ENCODE results near the gene COL7A1. TPM values are rescaled to one million over a fixed set of nuclear protein-coding genes. Genes with fewer than 3 reads are reported as not detected.

The COL7A1 gene
- 32.6 and 40.7 TPM in 2 replicates for total RNA-seq

DNA sequence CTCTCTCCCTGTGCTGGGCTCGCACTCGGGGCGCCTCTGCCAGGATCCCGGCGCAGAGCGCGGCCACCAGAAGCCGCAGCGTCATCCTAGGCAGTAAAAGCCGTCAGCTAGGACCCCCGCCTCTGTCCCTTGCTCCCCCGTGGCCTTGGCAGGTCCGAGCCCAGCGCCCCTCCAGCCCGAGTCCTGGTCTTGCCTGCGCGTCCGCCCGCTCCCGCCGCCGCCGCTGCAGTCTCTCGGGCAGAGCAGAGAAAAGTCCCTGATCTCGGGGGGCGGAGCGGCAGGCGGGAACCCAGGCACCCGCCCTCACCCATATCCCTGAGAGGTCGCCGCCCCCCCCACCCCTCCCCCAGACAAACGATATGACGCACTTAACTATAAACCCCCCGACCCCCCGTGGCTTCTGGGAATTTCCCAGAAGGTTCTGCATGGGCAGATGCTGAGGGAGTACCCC, at the start of gene COL7A1:
TSS of gene COL7A1 (minus strand) at position 255 of the 451 bp plus-strand sequence. CDS start at position 85, 170 bp downstream.

DNA sequence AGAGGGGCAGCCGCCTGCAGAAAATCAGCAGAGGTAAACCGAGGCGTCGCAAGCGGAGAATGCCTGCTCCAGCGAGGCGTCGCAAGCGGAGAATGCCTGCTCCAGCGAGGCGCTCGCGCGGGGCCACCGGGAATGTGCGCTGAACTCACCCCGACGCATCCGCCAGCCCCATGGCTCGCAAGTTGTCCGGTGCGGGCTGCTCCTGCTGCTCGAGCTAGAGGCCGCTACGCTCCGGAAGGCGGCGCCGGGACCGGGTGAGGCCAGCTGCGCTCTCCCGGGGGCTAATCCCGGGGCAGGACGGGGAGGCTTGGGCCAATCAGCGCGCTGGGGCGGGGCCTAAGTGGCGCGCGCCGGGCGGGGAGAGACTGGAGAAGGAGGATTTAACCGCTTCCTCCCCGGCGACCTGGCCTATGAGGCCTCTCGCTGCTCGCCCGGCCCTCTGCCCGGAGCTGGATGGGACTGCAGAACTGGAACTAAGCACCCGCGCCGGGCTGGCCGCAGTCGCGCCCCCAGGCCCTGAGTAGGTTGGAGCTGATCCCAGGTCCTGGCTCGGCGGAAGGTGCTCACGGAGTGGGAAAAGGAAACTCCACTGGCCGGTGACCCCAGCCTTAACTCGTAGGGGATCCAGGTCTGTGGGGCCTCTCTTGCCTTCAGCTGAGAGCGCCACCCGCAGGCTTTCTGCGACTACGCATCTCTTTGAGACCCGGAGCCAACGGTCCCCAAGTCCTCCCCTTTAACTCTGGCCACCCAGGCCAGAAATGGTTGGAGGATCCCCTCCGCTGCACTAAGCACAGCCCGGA, 40.3 kb upstream of the COL7A1 start, which contains the start of gene SLC26A6:
TSS of gene SLC26A6 (minus strand) at position 240 of the 800 bp plus-strand sequence. CDS start at position 172, 68 bp downstream.

DNA sequence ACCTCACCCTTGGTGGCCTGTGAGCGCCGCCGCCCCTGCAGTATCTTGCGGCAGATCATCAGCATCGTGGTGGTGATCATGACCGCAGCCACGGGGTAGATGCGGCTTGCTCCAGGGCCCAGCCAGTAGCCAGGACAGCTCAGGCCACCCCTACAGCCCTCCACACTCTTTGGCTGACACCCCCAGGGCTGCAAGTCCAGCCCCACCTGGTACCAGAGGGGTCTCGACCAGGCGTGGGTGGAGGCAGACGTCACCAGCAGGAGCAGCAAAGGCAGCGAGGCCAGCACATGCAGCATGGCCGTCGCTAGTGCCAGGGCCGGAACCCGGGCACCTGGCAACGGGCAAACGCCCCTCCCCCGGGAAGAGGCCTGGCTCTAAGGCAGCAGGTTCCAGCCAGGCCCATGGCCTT, 26.3 kb upstream of the COL7A1 start, which contains the start of gene TMEM89:
TSS of gene TMEM89 (minus strand) at position 309 of the 409 bp plus-strand sequence. CDS start at position 296, 13 bp downstream.

DNA sequence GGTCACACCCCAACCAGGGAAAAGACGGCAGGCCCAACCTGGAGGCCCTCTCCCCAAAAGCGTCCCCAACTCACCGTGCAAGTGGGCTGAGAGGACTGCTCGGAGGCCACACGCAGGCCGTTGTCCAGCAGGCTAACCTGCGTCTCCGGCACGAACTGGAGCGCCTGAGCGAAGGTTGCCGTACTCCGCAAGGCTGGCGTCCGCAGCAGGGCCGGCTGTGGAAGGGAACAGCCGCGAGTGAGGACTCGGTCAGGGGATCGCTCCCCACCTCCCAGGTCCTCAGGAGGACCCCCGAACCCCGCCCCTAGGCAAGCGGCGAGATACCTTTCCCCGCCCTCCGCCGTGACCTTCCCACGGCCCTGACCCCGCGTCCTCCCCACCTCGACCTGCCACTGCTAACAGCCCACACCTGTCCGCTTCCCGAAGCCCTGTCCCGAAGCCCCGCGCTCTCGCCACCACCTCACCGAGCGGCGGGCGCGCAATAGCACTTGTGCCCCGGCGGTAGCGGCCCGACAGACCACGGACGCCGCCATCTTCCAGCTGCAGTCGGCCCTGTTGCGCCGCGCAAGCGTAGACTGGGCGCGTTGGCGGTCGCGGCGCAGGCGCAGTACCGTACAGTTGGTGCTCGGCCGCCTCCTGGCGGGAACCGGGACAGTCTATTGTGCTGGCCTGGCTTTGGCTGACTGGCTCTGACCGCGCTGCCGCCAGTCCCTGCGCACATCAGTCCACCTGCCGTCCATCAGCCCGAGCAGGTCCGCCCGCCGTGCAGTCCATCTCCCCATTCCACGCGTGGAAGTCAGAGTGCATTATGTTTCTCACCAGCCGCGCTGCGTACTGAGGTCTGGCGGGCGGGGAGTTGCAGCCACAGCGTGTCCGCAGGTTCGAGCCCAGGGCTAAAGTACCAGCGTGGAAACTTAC, 14.2 kb upstream of the COL7A1 start, which contains the start of gene UQCRC1:
TSS of gene UQCRC1 (minus strand) at position 559 of the 918 bp plus-strand sequence. CDS start at position 533, 26 bp downstream.

DNA sequence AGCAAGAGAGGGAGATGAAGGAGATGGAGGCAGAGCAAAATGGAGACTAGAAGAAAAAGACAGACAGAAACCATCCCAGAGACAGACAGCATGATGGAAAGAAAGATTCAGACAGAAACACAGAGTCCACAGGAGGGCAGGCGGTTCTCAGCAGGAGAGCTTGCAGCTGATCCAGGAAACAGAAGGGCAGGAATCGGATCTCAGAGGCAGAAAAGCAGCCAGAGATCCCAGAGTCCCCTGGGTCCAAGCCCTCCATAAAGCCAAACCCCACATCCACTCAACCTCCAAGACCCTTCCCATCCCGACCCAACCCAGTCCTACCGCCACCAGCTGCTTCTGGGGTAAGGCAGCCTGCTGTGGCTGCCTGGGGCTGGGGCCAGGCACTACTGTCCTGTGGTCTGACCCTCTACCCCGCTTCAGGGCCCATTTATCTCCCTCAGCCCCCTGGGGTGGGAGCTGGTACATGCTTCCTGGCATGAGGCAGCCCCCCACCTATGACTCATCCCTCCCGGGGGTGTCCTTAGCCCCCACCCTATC, 31.7 kb downstream of the COL7A1 start, which contains the start of gene UCN2:
TSS of gene UCN2 (minus strand) at position 400 of the 537 bp plus-strand sequence. CDS start 657 bp downstream, outside the sequence.

DNA sequence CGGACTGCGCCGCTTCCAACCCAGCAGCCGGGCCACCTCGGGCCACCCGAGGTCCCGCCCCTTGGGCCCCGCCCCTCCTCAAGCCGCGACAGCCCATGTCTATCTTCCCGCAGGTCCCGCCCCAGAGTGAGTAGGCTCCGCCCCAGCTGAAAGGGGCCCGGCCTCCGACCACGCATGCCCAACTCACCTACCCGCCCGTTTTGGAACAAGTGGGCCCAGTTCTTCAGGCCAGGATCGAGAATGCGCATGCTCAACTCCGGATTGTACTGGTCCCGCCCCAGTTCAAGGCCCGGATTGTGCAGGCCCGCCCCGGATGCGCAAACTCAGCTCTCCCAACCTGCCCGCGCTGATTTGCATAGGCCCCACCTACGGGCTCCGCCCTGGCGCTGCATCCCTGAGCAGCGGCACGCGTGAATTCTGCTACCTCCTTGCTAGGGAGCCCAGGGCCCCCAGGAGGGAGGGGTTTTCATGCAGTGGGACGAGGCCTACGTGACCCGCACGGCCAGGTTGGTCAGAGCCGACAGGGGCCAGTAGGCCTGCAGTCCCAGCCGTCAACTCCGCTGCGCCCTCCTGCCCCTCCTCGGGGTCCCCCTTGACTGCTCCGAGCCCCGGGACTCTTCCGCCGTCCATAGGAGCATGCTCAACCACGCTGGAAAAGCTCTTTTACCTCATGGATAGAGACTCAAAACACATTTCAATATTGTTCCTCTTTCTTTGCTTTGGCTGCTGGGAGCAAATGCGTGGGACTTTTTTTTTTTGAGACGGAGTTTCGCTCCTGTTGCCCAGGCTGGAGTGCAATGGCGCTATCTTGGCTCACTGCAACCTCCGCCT, 38.1 kb downstream of the COL7A1 start, which contains the start of gene PFKFB4:
TSS of gene PFKFB4 (minus strand) at position 8 of the 831 bp plus-strand sequence. CDS start 26 bp downstream, outside the sequence.

Other genes with a start within 250 kb of the COL7A1 start
- gene FBXW12, start 223.1 kb downstream of the COL7A1 start, total RNA-seq: not detected in 2 replicates
- gene PLXNB1, start 165.2 kb downstream of the COL7A1 start, total RNA-seq: 23.8 and 37.3 TPM in 2 replicates
- 11.3 and 12.6 TPM in 2 replicates for gene CCDC51, start 155.2 kb downstream of the COL7A1 start, total RNA-seq
- gene TMA7, start 155.1 kb downstream of the COL7A1 start, total RNA-seq: 69.9 and 93.4 TPM in 2 replicates
- 5.1 and 6.3 TPM in 2 replicates for gene ATRIP, start 148.6 kb downstream of the COL7A1 start, total RNA-seq
- 134 and 160 TPM in 2 replicates for gene SHISA5, start 91.2 kb downstream of the COL7A1 start, total RNA-seq
- gene PFKFB4, start 38.5 kb downstream of the COL7A1 start, total RNA-seq: 59.8 and 62.5 TPM in 2 replicates
- 0.98 and 1.4 TPM in 2 replicates for gene UCN2, start 31.5 kb downstream of the COL7A1 start, total RNA-seq
- 229 and 273 TPM in 2 replicates for gene UQCRC1, start 14.3 kb upstream of the COL7A1 start, total RNA-seq
- not detected in 2 replicates for gene TMEM89, start 26.4 kb upstream of the COL7A1 start, total RNA-seq
- 19.3 and 20.7 TPM in 2 replicates for gene SLC26A6, start 40.1 kb upstream of the COL7A1 start, total RNA-seq
- 0.91 and 2.9 TPM in 2 replicates for gene CELSR3, start 67.6 kb upstream of the COL7A1 start, total RNA-seq
- gene NCKIPSD, start 90.6 kb upstream of the COL7A1 start, total RNA-seq: 15.9 and 18.9 TPM in 2 replicates
- gene IP6K2, start 121.9 kb upstream of the COL7A1 start, total RNA-seq: 33.9 and 34.5 TPM in 2 replicates

Data from smooth muscle cell of the pulmonary artery (primary cell).